Left colon (tissue), 2 donors: ENCODE measurements around the gene CCNG2. TPM values are rescaled to one million over a fixed set of nuclear protein-coding genes. Genes with fewer than 3 reads are reported as not detected.
"Not testable (repeated sequence)": the region's sequence is repeated elsewhere in the genome, so short reads cannot be mapped to it uniquely, and the experiment has no call there.

Experiments
- ATAC-seq: fragments of 200-7000 bp; cut with Tn5 transposase; one replicate; pipeline ENCODE4 v1.9.1; 2020; ENCODE audit warnings: mild to moderate bottlenecking, moderate library complexity
- DNase-seq, 2 donors: peaks; one replicate each; pipeline ENCODE4 v3.0.0-alpha.2; 2020
- intact Hi-C, 2 donors: fragments of 100-400 bp; cut with DNase I in 1 of 2; cut with micrococcal nuclease in 1 of 2; formaldehyde crosslinking; loops; one replicate each; pipeline versions ENCODE4 v1.11.2 to v1.14.0; 2022; cut with DNase I, micrococcal nuclease
- long read RNA-seq: library from polyadenylated mRNA; unstranded; transcript quantifications from one replicate; pipeline ENCODE4 v2.0.0, GENCODE V29; 2021
- total RNA-seq, 2 donors: library from RNA; stranded (reverse); fragmentation: NEBNext Ultra II Directional; extraction: Animal tissue kit (Norgen Biotek cat#: 25700); gene quantifications; one replicate each; pipeline ENCODE4 v1.2.1, GENCODE V29; 2021
- donor health status: DM: no; HTN: no; CAD: no.
- donor health status: DM: yes; HTN: yes; CAD: no.

Gene CCNG2
- 100 to 1,000 TPM in 1 of 2 donors, 10 to 100 TPM in 1; 53.0 to 117 TPM for total RNA-seq
- long read RNA-seq, full-length matches to known transcripts: 57 of 63 reads
- long read RNA-seq, partial matches to known transcripts: 3 of 63 reads
- long read RNA-seq, other reads (novel, unspliced or antisense): 3 of 63 reads

- intact Hi-C loops: no loop called here
- peak; percentile 86 to 92 for DNase-seq
- peak; percentile 56 for ATAC-seq
These were observed at the start of gene CCNG2 for GRCh38 chr4:77156912-77157858. CCNG2 (plus strand) TSS chr4:77157207; CDS start chr4:77158533, 1,326 bp downstream.

GRCh38 chr4:77110730-77111129 lies 46.3 kb upstream of the CCNG2 start:
- intact Hi-C loops: no loop called here
- ATAC-seq (no peak), DNase-seq (no peak)

GRCh38 chr4:77113069-77113468 lies 43.9 kb upstream of the CCNG2 start:
- intact Hi-C loops: no loop called here
- no peak for ATAC-seq
- DNase-seq: no peak

GRCh38 chr4:77117721-77118120 lies 39.3 kb upstream of the CCNG2 start:
- DNase-seq (no peak), ATAC-seq (no peak)
- intact Hi-C loops: no loop called here

- peak; percentile 71 for ATAC-seq
- no peak for DNase-seq
- intact Hi-C loops: no loop called here
These were observed 36.0 kb upstream of the CCNG2 start for GRCh38 chr4:77120886-77121508.

- intact Hi-C loops: no loop called here
- DNase-seq: no peak
- no peak for ATAC-seq
These were observed 35.2 kb upstream of the CCNG2 start for GRCh38 chr4:77121736-77122240.

GRCh38 chr4:77122656-77123055 lies 34.4 kb upstream of the CCNG2 start:
- intact Hi-C loops: no loop called here
- DNase-seq (no peak), ATAC-seq (no peak)

GRCh38 chr4:77123411-77123810 lies 33.6 kb upstream of the CCNG2 start:
- intact Hi-C loops: no loop called here
- no peak for DNase-seq

GRCh38 chr4:77124576-77124975 lies 32.4 kb upstream of the CCNG2 start:
- intact Hi-C loops: no loop called here

More at GRCh38 chr4:77123411-77123810, 33.6 kb upstream of the CCNG2 start:
- ATAC-seq: no peak

GRCh38 chr4:77125961-77126360 lies 31.0 kb upstream of the CCNG2 start:
- no peak for DNase-seq
- intact Hi-C loops: no loop called here
- ATAC-seq: no peak

More at GRCh38 chr4:77124576-77124975, 32.4 kb upstream of the CCNG2 start:
- DNase-seq (no peak), ATAC-seq (no peak)

GRCh38 chr4:77126809-77127208 lies 30.2 kb upstream of the CCNG2 start:
- intact Hi-C loops: no loop called here
- DNase-seq (no peak), ATAC-seq (no peak)

- no peak for ATAC-seq
- no peak for DNase-seq
- intact Hi-C loops: no loop called here
These were observed 29.8 kb upstream of the CCNG2 start for GRCh38 chr4:77127215-77127614.

- intact Hi-C loops: no loop called here
- ATAC-seq: peak; percentile 71
- DNase-seq: no peak
These were observed 29.0 kb upstream of the CCNG2 start for GRCh38 chr4:77127837-77128621.

- DNase-seq (no peak), ATAC-seq (no peak)
- intact Hi-C loops: no loop called here
These were observed 24.2 kb upstream of the CCNG2 start for GRCh38 chr4:77132652-77133312.

- intact Hi-C loops, DNase-seq, ATAC-seq: not testable (repeated sequence)
These were observed 19.6 kb upstream of the CCNG2 start for GRCh38 chr4:77137448-77137847.

GRCh38 chr4:77141964-77142645 lies 14.9 kb upstream of the CCNG2 start:
- intact Hi-C loops: loop anchor here in 1 of 2 donors (10.0 kb wide), 1 partner anchor 47 kb away; no protein-coding TSS in a partner anchor
- peak; percentile 58 for ATAC-seq
- no peak for DNase-seq

- ATAC-seq (peak; percentile 32), DNase-seq (no peak)
- intact Hi-C loops: loop anchor here in 1 of 2 donors (10.0 kb wide), 1 partner anchor 48 kb away; no protein-coding TSS in a partner anchor
These were observed 14.4 kb upstream of the CCNG2 start for GRCh38 chr4:77142646-77143028.

GRCh38 chr4:77143091-77143490 lies 13.9 kb upstream of the CCNG2 start:
- DNase-seq (no peak), ATAC-seq (no peak)
- intact Hi-C loops: loop anchor here in 1 of 2 donors (10.0 kb wide), 1 partner anchor 48 kb away; no protein-coding TSS in a partner anchor
